Activated CD8-positive, alpha-beta memory T cell treated with anti-CD3 and anti-CD28 coated beads, Interleukin-2, amount 50 U/mL, for 1 hour (primary cell): ENCODE data around the gene REG1B.
"Not testable (repeated sequence)": the region's sequence is repeated elsewhere in the genome, so short reads cannot be mapped to it uniquely, and the experiment has no call there.

Source experiments
- DNase-seq: peaks from one replicate; pipeline ENCODE4 v3.0.0-alpha.2; 2020; ENCODE audit errors: extremely low read depth

The REG1B gene

DNA sequence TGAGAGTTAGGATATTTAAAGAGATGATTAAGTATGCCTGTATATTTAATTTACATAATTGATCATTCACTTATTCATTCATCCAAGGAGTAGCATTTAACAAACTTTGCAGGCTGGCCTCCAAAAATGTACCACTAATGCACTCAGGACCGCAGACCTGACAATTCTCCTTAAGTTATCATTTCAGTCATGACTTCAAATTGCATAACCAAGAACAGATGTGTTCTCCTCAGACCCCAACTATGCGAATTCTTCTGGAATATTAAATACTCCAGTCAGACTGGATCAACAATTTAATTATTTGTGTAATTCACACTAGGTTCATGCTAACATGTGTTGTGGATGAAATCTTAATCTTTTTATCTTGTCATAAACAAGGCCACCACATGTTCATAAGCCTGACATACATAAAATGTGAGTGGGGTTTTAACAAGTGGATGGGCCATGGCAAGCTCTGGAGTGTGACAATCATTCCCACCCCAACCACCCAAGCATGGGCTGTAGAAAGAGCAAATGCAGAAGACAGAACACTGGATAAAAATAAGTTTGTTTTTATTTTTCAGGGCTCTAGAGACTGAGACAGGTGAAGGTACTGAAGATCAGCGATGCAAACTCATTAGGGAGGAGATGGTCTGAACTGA is 3.2 kb downstream of the REG1B start:
- no peak for DNase-seq

DNA sequence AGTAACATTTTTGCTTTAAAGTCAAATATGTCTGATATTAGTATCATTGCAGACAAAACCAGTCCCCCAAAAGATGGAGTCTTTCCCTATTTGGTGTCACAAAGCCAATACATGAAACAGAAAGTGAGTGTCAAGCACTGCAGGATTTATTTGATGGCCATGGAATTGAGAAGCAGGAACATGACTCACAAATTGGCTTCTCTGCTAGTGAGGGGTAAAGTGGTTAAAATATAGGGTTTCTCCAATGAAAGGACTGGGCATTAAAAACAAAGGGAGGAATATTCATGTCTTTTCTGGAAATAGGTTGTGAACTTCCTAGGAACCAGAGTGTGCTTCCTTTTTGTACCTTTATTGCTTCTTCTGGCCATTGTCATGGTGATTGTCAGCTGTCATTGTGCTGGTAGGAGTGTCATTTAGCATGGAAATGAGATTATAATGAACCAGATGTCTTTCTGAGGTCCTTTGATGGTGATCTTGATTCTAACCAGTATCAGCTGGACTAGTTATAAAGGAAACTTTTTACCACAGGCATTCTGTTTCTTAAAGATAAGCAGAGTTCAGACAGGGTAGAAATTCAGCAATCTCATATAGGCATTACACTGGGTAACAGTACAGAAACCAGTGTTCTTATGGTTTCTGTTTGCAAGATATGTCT is 4.1 kb downstream of the REG1B start:
- DNase-seq: no peak

DNA sequence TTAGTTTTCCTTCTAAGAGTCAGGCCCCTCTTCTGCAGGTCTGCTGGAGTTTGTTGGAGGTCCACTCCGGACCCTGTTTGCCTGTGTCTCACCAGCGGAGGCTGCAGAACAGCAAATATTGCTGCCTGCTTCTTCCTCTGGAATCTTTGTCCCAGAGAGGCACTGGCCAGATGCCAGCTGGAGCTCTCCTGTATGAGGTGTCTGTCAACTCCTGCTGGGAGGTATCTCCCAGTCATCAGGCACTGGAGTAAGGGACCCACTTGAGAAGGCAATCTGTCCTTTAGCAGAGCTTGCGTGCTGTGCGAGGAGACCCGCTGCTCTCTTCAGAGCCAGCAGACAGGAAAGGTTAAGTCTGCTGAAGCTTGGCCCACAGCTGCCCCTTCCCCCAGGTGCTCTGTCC is 4.8 kb downstream of the REG1B start:
- DNase-seq: no peak

DNA sequence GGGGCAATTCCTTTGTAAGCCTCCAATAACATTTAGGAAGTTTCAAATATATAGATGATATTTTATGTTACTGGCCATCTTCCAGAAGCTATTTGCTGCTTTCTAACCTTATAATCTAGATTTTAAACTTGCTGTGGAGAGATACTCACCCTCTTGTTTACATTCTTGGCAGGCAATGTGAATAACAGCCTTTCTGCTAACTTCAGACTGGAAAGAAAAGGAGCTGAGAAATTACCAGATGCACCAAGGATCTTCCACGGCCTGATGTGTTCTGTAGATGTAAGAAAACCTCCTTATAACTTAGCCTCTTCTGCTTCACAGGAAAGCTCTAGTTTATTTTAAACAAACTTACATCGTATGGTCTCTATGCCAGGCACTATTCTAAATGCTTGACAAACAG is 16.7 kb downstream of the REG1B start:
- no peak for DNase-seq

DNA sequence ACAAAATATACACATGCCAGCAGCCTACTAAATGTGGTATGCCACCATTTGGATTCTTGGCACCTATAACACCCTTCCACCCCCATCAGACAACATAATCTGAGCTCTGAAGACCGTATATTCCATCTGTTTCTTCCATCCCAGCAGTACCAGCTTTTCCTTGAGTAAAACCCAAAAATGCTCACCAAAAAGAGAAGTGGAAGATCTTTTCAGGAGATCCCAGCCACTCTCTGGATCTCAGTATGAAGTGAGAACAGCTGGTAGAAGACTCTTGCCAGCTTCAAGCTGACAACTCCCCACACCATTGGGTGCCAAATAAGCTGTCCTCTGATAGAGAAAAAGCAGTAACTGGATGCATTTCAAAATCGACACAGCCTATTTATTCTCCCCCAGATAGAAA is 22.6 kb downstream of the REG1B start:
- DNase-seq: no peak

DNA sequence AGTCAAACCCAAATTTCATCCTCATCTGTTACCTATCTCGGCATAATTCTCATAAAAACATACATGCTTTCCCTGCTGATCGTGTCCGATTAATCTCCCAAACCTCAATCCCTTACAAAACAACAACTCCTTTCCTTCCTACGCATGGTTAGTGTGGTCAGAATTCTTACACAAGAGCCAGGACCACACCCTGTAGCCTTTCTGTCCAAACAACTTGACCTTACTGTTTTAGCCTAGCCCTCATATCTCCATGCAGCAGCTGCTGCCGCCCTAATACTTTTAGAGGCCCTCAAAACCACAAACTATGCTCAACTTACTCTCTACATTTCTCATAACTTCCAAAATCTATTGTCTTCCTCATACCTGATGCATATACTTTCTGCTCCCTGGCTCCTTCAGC is 33.0 kb downstream of the REG1B start:
- DNase-seq: not testable (repeated sequence)

DNA sequence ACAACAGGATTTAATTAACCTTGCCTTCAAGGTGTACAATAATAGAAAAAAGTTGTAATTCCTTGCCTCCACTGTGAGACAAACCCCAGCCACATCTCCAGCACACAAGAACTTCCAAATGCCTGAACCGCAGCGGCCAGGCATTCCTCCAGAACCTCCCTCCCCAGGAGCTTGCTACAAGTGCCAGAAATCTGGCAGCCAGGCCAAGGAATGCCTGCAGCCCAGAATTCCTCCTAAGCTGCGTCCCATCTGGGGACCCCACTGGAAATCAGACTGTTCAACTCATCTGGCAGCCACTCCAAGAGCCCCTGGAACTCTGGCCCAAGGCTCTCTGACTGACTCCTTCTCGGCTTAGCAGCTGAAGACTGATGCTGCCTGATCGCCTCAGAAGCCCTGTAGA is 34.3 kb downstream of the REG1B start:
- DNase-seq: not testable (repeated sequence)

DNA sequence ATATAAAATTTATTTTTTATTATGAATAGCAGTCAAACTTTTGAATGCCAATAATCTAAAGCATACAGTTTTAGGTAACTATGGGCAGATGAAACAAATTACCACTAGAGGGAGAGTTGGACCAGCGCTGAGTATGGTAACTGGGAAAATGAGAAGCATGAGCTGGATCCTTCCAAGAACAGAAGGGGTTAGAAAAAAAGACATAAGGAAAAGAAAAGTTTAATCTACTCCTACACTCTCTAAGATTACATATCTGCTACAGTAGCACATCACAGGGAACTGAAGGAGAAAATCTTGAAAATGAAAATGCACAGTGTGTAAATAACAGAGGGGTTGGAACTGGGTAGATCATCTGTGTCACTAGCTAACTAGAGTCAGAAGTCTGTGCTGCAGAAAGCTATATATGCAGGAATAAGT is 46.8 kb downstream of the REG1B start:
- DNase-seq: no peak

DNA sequence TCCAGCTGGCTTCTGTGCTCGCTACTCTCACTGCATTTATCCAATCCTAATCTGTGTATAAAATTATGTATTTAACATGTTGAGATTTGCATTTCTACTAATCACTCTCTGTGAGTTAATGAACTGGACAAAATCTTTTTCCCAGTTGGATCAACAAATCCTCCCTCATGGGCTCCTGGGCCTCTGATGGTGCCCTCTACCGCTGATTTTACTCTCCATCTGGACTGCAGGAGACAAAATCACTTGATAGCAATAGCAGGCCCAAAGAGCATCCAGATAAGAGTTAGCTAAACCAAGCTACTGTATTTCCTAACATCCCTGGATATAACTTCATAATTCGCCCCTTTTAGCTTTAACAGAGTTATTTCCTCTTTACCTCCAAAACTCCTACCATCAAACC is 47.8 kb downstream of the REG1B start:
- DNase-seq: no peak
